ENCODE data around the gene KCNK16.

KCNK16 gene

GRCh38 chr6:39322306-39322850 lies at the start of gene KCNK16:
KCNK16 (minus strand) TSS chr6:39322702; CDS start chr6:39322540, 162 bp downstream.
- Histone ChIP-seq H3K4me1 (ENCODE audit: control insufficient read depth, insufficient read depth, low read length) (no peaks in the 10 kb centered on the region), H3K9ac (ENCODE audit: low read length) (no peak within 1 kb of the TSS), H3K27me3 (ENCODE audit: control insufficient read depth, insufficient read depth, low read length) (no peaks in the 10 kb centered on the region), H3K4me3 (ENCODE audit: low read length) (no peak within 1 kb of the TSS), H3K27ac (ENCODE audit: low read depth, low read length) (no peak within 1 kb of the TSS), H3K36me3 (ENCODE audit: control insufficient read depth, insufficient read depth, low read length) (no peaks in the 10 kb centered on the region)

GRCh38 chr6:39370390-39370789 lies 47.9 kb upstream of the KCNK16 start:
- no peaks in the 10 kb centered on the region for H3K27me3 ChIP-seq (ENCODE audit: control insufficient read depth, insufficient read depth, low read length)
- no peak overlapping the region for H3K9ac ChIP-seq (ENCODE audit: low read length)
- no peaks in the 10 kb centered on the region for H3K36me3 ChIP-seq (ENCODE audit: control insufficient read depth, insufficient read depth, low read length)
- no peak overlapping the region for H3K27ac ChIP-seq (ENCODE audit: low read depth, low read length)
- no peak overlapping the region for H3K4me3 ChIP-seq (ENCODE audit: low read length)
- H3K4me1 ChIP-seq (ENCODE audit: control insufficient read depth, insufficient read depth, low read length): no peaks in the 10 kb centered on the region

DNA sequence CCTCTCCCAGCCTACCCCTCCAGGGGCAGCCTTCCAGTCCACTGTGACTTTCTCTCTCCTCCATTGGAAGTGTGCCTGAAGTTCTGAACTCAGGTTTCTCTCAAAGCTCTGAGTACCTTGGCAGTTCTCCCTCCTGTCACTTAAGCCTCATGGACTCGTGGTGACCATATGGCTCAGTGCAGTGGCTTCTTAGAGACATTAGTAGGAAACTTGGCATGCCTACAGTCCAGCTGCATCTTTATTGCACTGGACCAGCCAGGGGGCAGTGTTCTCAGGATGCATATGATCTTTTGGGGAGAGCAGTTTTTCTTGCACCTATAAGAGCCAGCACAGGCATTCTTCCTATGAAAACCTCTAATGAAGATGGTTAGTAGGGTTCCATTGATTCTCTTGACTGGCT lies 47.5 kb upstream of the KCNK16 start:
- no peak overlapping the region for H3K9ac ChIP-seq (ENCODE audit: low read length)
- H3K36me3 ChIP-seq (ENCODE audit: control insufficient read depth, insufficient read depth, low read length): no peaks in the 10 kb centered on the region
- no peak overlapping the region for H3K4me3 ChIP-seq (ENCODE audit: low read length)
- H3K4me1 ChIP-seq (ENCODE audit: control insufficient read depth, insufficient read depth, low read length): no peaks in the 10 kb centered on the region
- no peaks in the 10 kb centered on the region for H3K27me3 ChIP-seq (ENCODE audit: control insufficient read depth, insufficient read depth, low read length)
- H3K27ac ChIP-seq (ENCODE audit: low read depth, low read length): no peak overlapping the region

DNA sequence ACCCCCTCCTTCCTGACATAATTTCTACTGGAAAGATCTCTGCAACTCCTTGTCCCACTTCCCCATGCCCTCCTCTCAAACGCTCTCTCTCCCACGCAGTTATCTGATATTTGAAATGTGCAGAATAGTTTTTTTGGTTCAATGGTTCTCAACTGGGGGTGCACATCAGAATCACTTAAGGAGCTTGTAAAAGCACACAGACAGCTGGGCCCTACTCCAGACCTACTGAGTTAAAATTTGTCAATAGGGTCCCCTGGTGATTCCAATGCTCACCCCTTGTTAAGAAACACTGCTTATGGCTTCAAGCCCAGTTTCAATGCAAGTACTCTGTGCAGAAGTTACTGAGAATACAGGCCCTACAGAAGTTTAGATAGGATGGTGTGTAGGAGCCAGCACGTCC lies 45.2 kb upstream of the KCNK16 start:
- no peaks in the 10 kb centered on the region for H3K4me1 ChIP-seq (ENCODE audit: control insufficient read depth, insufficient read depth, low read length)
- no peaks in the 10 kb centered on the region for H3K27me3 ChIP-seq (ENCODE audit: control insufficient read depth, insufficient read depth, low read length)
- H3K36me3 ChIP-seq (ENCODE audit: control insufficient read depth, insufficient read depth, low read length): no peaks in the 10 kb centered on the region
- H3K27ac ChIP-seq (ENCODE audit: low read depth, low read length): no peak overlapping the region
- H3K9ac ChIP-seq (ENCODE audit: low read length): no peak overlapping the region
- no peak overlapping the region for H3K4me3 ChIP-seq (ENCODE audit: low read length)

DNA sequence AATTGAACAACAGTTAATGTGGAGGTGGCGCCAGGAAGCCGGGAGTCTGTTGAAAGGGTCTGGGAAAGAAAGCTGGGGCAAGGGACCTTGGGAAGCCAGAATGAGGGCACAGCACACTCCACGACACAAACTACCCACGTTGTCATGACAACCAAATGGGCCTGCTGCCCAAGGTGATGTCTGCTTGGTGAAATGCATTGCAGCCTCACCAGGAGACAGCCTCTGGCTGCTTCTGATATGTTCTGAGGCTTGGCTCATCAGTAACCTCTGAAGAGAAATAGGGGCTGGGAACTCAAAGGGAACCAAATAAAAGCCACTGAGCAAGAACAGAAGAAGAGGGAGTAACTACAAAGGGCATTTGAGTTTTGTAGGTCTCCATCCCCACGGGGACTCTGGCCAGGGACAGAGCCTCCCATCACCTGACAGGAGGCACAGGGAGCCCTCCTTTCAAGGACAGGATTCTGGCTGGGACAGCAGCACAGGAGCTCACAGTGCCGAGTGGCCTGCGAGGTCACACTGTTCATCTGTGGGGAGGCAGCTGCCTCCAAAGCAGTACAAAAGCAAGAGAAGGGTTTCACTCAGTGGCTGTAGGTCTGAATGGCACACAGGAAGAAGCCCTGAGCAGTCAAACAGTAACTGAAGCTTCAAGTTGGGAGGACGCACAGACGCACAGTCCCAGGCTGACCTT lies 44.6 kb upstream of the KCNK16 start:
- no peak overlapping the region for H3K27ac ChIP-seq (ENCODE audit: low read depth, low read length)
- no peaks in the 10 kb centered on the region for H3K27me3 ChIP-seq (ENCODE audit: control insufficient read depth, insufficient read depth, low read length)
- H3K36me3 ChIP-seq (ENCODE audit: control insufficient read depth, insufficient read depth, low read length): no peaks in the 10 kb centered on the region
- H3K4me3 ChIP-seq (ENCODE audit: low read length): no peak overlapping the region
- H3K9ac ChIP-seq (ENCODE audit: low read length): no peak overlapping the region
- no peaks in the 10 kb centered on the region for H3K4me1 ChIP-seq (ENCODE audit: control insufficient read depth, insufficient read depth, low read length)

- H3K4me1 ChIP-seq (ENCODE audit: control insufficient read depth, insufficient read depth, low read length): no peaks in the 10 kb centered on the region
- no peak overlapping the region for H3K27ac ChIP-seq (ENCODE audit: low read depth, low read length)
- H3K36me3 ChIP-seq (ENCODE audit: control insufficient read depth, insufficient read depth, low read length): no peaks in the 10 kb centered on the region
- H3K9ac ChIP-seq (ENCODE audit: low read length): no peak overlapping the region
- no peaks in the 10 kb centered on the region for H3K27me3 ChIP-seq (ENCODE audit: control insufficient read depth, insufficient read depth, low read length)
- H3K4me3 ChIP-seq (ENCODE audit: low read length): no peak overlapping the region
Observed at GRCh38 chr6:39365281-39366074, 43.0 kb upstream of the KCNK16 start.

- no peak overlapping the region for H3K4me3 ChIP-seq (ENCODE audit: low read length)
- H3K27me3 ChIP-seq (ENCODE audit: control insufficient read depth, insufficient read depth, low read length): no peaks in the 10 kb centered on the region
- no peak overlapping the region for H3K27ac ChIP-seq (ENCODE audit: low read depth, low read length)
- H3K4me1 ChIP-seq (ENCODE audit: control insufficient read depth, insufficient read depth, low read length): no peaks in the 10 kb centered on the region
- H3K36me3 ChIP-seq (ENCODE audit: control insufficient read depth, insufficient read depth, low read length): no peaks in the 10 kb centered on the region
- no peak overlapping the region for H3K9ac ChIP-seq (ENCODE audit: low read length)
Observed at GRCh38 chr6:39363280-39363679, 40.8 kb upstream of the KCNK16 start.

- no peaks in the 10 kb centered on the region for H3K27me3 ChIP-seq (ENCODE audit: control insufficient read depth, insufficient read depth, low read length)
- no peak overlapping the region for H3K27ac ChIP-seq (ENCODE audit: low read depth, low read length)
- H3K36me3 ChIP-seq (ENCODE audit: control insufficient read depth, insufficient read depth, low read length): no peaks in the 10 kb centered on the region
- no peak overlapping the region for H3K4me3 ChIP-seq (ENCODE audit: low read length)
- no peak overlapping the region for H3K9ac ChIP-seq (ENCODE audit: low read length)
- no peaks in the 10 kb centered on the region for H3K4me1 ChIP-seq (ENCODE audit: control insufficient read depth, insufficient read depth, low read length)
Observed at GRCh38 chr6:39362487-39362865, 40.0 kb upstream of the KCNK16 start.

DNA sequence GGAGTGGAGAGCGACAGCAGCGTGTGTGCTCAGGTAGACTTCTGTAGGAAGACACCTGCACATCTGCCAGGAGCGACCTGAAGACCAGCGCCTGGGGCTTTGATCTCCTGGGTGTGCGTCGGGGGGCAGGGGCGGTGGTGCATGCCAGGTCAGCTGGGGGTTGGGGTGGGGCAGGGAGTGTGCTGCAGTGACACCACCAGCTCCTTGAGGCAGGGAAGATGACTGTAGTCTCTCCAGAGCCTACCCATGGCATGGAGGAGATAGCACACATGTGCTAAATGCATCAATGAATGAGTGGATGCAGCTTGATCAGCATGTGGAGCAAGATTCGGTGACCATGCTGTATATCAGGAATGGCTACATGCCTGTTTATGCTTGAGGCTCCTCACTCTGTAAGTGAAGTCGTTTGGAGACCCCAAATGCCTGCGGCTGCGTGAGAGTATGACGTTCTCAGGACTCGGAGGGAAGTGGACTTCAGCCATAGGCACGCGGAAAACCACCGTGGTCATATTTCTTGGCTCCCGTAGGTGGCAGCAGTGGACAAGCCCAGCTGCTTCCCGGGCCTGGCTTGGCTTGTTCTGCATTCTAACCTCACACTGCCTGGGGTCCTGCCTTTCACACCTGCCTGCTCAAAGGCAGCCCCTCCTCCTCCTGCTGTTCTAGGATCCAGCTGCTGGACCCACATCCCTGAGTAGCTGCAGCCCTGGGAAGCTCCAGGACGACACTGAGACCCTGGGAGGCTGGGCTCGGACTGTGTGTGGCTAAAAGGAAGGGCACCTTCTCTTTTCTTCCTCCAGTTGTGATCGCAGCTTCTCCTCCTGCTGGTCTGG lies 39.4 kb upstream of the KCNK16 start:
- Histone ChIP-seq H3K27me3 (ENCODE audit: control insufficient read depth, insufficient read depth, low read length) (no peaks in the 10 kb centered on the region), H3K36me3 (ENCODE audit: control insufficient read depth, insufficient read depth, low read length) (no peaks in the 10 kb centered on the region), H3K27ac (ENCODE audit: low read depth, low read length) (no peak overlapping the region), H3K9ac (ENCODE audit: low read length) (no peak overlapping the region), H3K4me3 (ENCODE audit: low read length) (no peak overlapping the region), H3K4me1 (ENCODE audit: control insufficient read depth, insufficient read depth, low read length) (no peaks in the 10 kb centered on the region)

- Histone ChIP-seq H3K9ac (ENCODE audit: low read length) (no peak overlapping the region), H3K36me3 (ENCODE audit: control insufficient read depth, insufficient read depth, low read length) (no peaks in the 10 kb centered on the region), H3K27ac (ENCODE audit: low read depth, low read length) (no peak overlapping the region), H3K4me3 (ENCODE audit: low read length) (no peak overlapping the region), H3K27me3 (ENCODE audit: control insufficient read depth, insufficient read depth, low read length) (no peaks in the 10 kb centered on the region), H3K4me1 (ENCODE audit: control insufficient read depth, insufficient read depth, low read length) (no peaks in the 10 kb centered on the region)
Observed at GRCh38 chr6:39360378-39360777, 37.9 kb upstream of the KCNK16 start.

DNA sequence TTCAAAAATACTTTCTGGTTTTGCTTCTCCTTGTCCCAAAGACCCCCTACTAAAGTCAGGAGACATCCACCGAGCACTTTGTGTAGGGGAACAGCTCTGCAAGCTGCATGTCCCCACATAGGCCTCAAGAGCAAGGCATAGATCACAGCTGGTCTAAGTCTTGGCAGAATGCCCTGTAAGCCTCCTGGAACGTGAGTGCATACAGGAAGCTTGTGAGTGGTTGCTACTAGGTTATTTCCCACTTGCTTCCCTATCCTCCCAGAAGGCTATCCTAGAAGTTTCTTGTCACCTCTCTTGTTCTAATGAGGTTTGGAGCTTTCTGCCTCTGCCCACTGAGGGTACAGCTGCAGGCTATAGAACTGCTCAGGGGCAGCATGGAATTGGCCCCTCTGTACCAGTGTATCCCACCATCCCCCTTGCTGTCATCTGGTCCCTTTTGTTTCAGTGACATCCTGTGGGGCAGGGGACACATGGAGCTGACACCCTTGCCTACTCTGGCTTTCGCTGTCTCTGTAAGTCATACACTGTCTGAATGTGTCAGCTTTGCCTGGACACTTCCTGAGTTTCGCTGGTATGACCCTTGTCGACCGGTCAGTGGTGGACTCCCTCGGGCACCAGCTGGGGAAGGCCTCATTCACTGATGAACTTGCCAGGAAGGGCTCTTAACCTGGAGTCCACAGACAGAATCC lies 35.6 kb upstream of the KCNK16 start:
- Histone ChIP-seq H3K27ac (ENCODE audit: low read depth, low read length) (no peak overlapping the region), H3K27me3 (ENCODE audit: control insufficient read depth, insufficient read depth, low read length) (no peaks in the 10 kb centered on the region), H3K4me3 (ENCODE audit: low read length) (no peak overlapping the region), H3K4me1 (ENCODE audit: control insufficient read depth, insufficient read depth, low read length) (no peaks in the 10 kb centered on the region), H3K36me3 (ENCODE audit: control insufficient read depth, insufficient read depth, low read length) (no peaks in the 10 kb centered on the region), H3K9ac (ENCODE audit: low read length) (no peak overlapping the region)
